Measurements from ENCODE around the gene SPANXD.
"Not testable (repeated sequence)": the region's sequence is repeated elsewhere in the genome, so short reads cannot be mapped to it uniquely, and the experiment has no call there.

SPANXD gene

GRCh38 chrX:141698639-141699038, at the start of gene SPANXD:
Gene SPANXD (minus strand): TSS chrX:141698739. CDS start chrX:141698405, 334 bp downstream.
- not testable (repeated sequence) for DNase-seq (ENCODE audit: low read depth in 2 of 2)

GRCh38 chrX:141742666-141743065, 44.1 kb upstream of the SPANXD start:
- DNase-seq (ENCODE audit: low read depth in 2 of 2), result no peak

GRCh38 chrX:141736656-141737055, 38.1 kb upstream of the SPANXD start:
- DNase-seq (ENCODE audit: low read depth in 2 of 2), result no peak

- no peak for DNase-seq (ENCODE audit: low read depth in 2 of 2)
Observed at GRCh38 chrX:141733371-141733770, 34.8 kb upstream of the SPANXD start.

GRCh38 chrX:141732031-141732430, 33.5 kb upstream of the SPANXD start:
- DNase-seq (ENCODE audit: low read depth in 2 of 2), result no peak

GRCh38 chrX:141724186-141724585, 25.6 kb upstream of the SPANXD start:
- DNase-seq (ENCODE audit: low read depth in 2 of 2), result no peak

- no peak for DNase-seq (ENCODE audit: low read depth in 2 of 2)
Observed at GRCh38 chrX:141714680-141715079, 16.1 kb upstream of the SPANXD start.

- no peak for DNase-seq (ENCODE audit: low read depth in 2 of 2)
Observed at GRCh38 chrX:141701072-141701471, 2.5 kb upstream of the SPANXD start.

- no peak for DNase-seq (ENCODE audit: low read depth in 2 of 2)
Observed at GRCh38 chrX:141673946-141674345, 24.6 kb downstream of the SPANXD start.

- no peak for DNase-seq (ENCODE audit: low read depth in 2 of 2)
Observed at GRCh38 chrX:141669689-141670088, 28.9 kb downstream of the SPANXD start.

- DNase-seq (ENCODE audit: low read depth in 2 of 2), result no peak
Observed at GRCh38 chrX:141668371-141668770, 30.2 kb downstream of the SPANXD start.

- no peak for DNase-seq (ENCODE audit: low read depth in 2 of 2)
Observed at GRCh38 chrX:141662781-141663180, 35.8 kb downstream of the SPANXD start.

- no peak for DNase-seq (ENCODE audit: low read depth in 2 of 2)
Observed at GRCh38 chrX:141652286-141652685, 46.3 kb downstream of the SPANXD start.
